ENCODE data around the gene MYO7B.

Gene MYO7B

GRCh38 chr2:127590386-127591190, 55.1 kb downstream of the MYO7B start:
- TF ChIP-seq EZH2 (IDR thresholded peaks at IDR 0.05; ENCODE audit: borderline replicate concordance, low read length) (no peak), CTCF (IDR thresholded peaks at IDR 0.05; ENCODE audit: low read length) (no peak)
- no peaks in the 10 kb centered on the region for H3K9me3 ChIP-seq (ENCODE audit: low read length)

GRCh38 chr2:127591221-127591923, 55.9 kb downstream of the MYO7B start:
- H3K79me2 ChIP-seq (ENCODE audit: insufficient read depth, low read length): no peaks in the 10 kb centered on the region
- no peak overlapping the region for H2AFZ ChIP-seq (ENCODE audit: low read length)
- H3K9me3 ChIP-seq (ENCODE audit: low read length): no peaks in the 10 kb centered on the region
- H3K36me3 ChIP-seq (ENCODE audit: insufficient read depth, low read length): no peaks in the 10 kb centered on the region
- no peaks in the 10 kb centered on the region for H3F3A ChIP-seq (ENCODE audit: insufficient read depth, low read length)
- H3K4me1 ChIP-seq (ENCODE audit: insufficient read depth, low read length, severe bottlenecking): no peaks in the 10 kb centered on the region
- TF ChIP-seq CTCF (IDR thresholded peaks at IDR 0.05; ENCODE audit: low read length): peak; percentile 98
- no peak for TF ChIP-seq EZH2 (IDR thresholded peaks at IDR 0.05; ENCODE audit: borderline replicate concordance, low read length)
- no peak overlapping the region for H3K9ac ChIP-seq (ENCODE audit: low read length)
- H3K27me3 ChIP-seq (ENCODE audit: insufficient read depth, low read length): no peaks in the 10 kb centered on the region
- no peak overlapping the region for H3K4me2 ChIP-seq (ENCODE audit: low read length)
- H3K4me3 ChIP-seq (ENCODE audit: low read depth, low read length, poor library complexity, severe bottlenecking): no peak overlapping the region
- H3K9me2 ChIP-seq (ENCODE audit: low read depth, low read length): no peaks in the 10 kb centered on the region
- no peaks in the 10 kb centered on the region for H4K20me1 ChIP-seq (ENCODE audit: insufficient read depth, low read length)
- H3K27ac ChIP-seq (ENCODE audit: low read depth, low read length, poor library complexity, severe bottlenecking): no peak overlapping the region

More at GRCh38 chr2:127590386-127591190, 55.1 kb downstream of the MYO7B start:
- H3K79me2 ChIP-seq (ENCODE audit: insufficient read depth, low read length): no peaks in the 10 kb centered on the region
- H4K20me1 ChIP-seq (ENCODE audit: insufficient read depth, low read length): no peaks in the 10 kb centered on the region
- no peaks in the 10 kb centered on the region for H3K4me1 ChIP-seq (ENCODE audit: insufficient read depth, low read length, severe bottlenecking)
- H3K36me3 ChIP-seq (ENCODE audit: insufficient read depth, low read length): no peaks in the 10 kb centered on the region
- H3K4me2 ChIP-seq (ENCODE audit: low read length): no peak overlapping the region
- H3F3A ChIP-seq (ENCODE audit: insufficient read depth, low read length): no peaks in the 10 kb centered on the region
- no peaks in the 10 kb centered on the region for H3K9me2 ChIP-seq (ENCODE audit: low read depth, low read length)
- H3K9ac ChIP-seq (ENCODE audit: low read length): no peak overlapping the region
- H2AFZ ChIP-seq (ENCODE audit: low read length): no peak overlapping the region
- no peak overlapping the region for H3K27ac ChIP-seq (ENCODE audit: low read depth, low read length, poor library complexity, severe bottlenecking)
- no peaks in the 10 kb centered on the region; the same call in 1 of the 2 replicates for H3K27me3 ChIP-seq (ENCODE audit: insufficient read depth, low read length)
- H3K4me3 ChIP-seq (ENCODE audit: low read depth, low read length, poor library complexity, severe bottlenecking): no peak overlapping the region

- TF ChIP-seq EZH2 (IDR thresholded peaks at IDR 0.05; ENCODE audit: borderline replicate concordance, low read length) (no peak), CTCF (IDR thresholded peaks at IDR 0.05; ENCODE audit: low read length) (no peak)
- peaks cover 3% of the 10 kb centered on the region; the same call in 1 of the 2 replicates for H3K27me3 ChIP-seq (ENCODE audit: insufficient read depth, low read length)
- no peak overlapping the region for H3K9ac ChIP-seq (ENCODE audit: low read length)
- H3K4me2 ChIP-seq (ENCODE audit: low read length): no peak overlapping the region
- no peaks in the 10 kb centered on the region for H3K79me2 ChIP-seq (ENCODE audit: insufficient read depth, low read length)
- H3K36me3 ChIP-seq (ENCODE audit: insufficient read depth, low read length): no peaks in the 10 kb centered on the region
- H3K4me1 ChIP-seq (ENCODE audit: insufficient read depth, low read length, severe bottlenecking): no peaks in the 10 kb centered on the region
- H3K9me3 ChIP-seq (ENCODE audit: low read length): no peaks in the 10 kb centered on the region
- H4K20me1 ChIP-seq (ENCODE audit: insufficient read depth, low read length): no peaks in the 10 kb centered on the region
- no peak overlapping the region for H3K27ac ChIP-seq (ENCODE audit: low read depth, low read length, poor library complexity, severe bottlenecking)
- no peak overlapping the region for H3K4me3 ChIP-seq (ENCODE audit: low read depth, low read length, poor library complexity, severe bottlenecking)
- no peaks in the 10 kb centered on the region for H3K9me2 ChIP-seq (ENCODE audit: low read depth, low read length)
- H2AFZ ChIP-seq (ENCODE audit: low read length): no peak overlapping the region
- no peaks in the 10 kb centered on the region for H3F3A ChIP-seq (ENCODE audit: insufficient read depth, low read length)
Observed at GRCh38 chr2:127592761-127593227, 57.3 kb downstream of the MYO7B start.

All from OCI-LY1 (cell line).